H4 (cell line): ENCODE data around the gene DDA1. TPM values are rescaled to one million over a fixed set of nuclear protein-coding genes. Genes with fewer than 3 reads are reported as not detected.
"Not testable (repeated sequence)": the region's sequence is repeated elsewhere in the genome, so short reads cannot be mapped to it uniquely, and the experiment has no call there.

Source experiments
- DNase-seq: peaks from one replicate; pipeline ENCODE4 v3.0.0-alpha.2; 2015; ENCODE audit warnings: low spot score
- total RNA-seq: library from RNA; depleted of rRNA; stranded (reverse); fragments of >200 nt; shearing (Covaris generic); gene quantifications from 2 replicates; pipeline ENCODE4 v1.2.3, GENCODE V29; 2014; rRNA removed

The DDA1 gene
- total RNA-seq, 1 experiment from 2014 or later = 34.3 TPM

GRCh38 chr19:17346109-17346671 lies 36.8 kb downstream of the DDA1 start:
- DNase-seq = peak; percentile 64

GRCh38 chr19:17347361-17347760 lies 38.0 kb downstream of the DDA1 start:
- DNase-seq = no peak

- DNase-seq = no peak
These were observed 38.5 kb downstream of the DDA1 start for GRCh38 chr19:17347877-17348276.

- DNase-seq = peak; percentile 95
These were observed 39.3 kb downstream of the DDA1 start for GRCh38 chr19:17348700-17349099.

GRCh38 chr19:17351815-17352435 lies 42.6 kb downstream of the DDA1 start:
- no peak for DNase-seq

- no peak for DNase-seq
These were observed 43.4 kb downstream of the DDA1 start for GRCh38 chr19:17352608-17353280.

- DNase-seq = no peak
These were observed 44.0 kb downstream of the DDA1 start for GRCh38 chr19:17353386-17353785.

GRCh38 chr19:17357078-17357666 lies 47.8 kb downstream of the DDA1 start:
- no peak for DNase-seq

GRCh38 chr19:17357724-17358123 lies 48.4 kb downstream of the DDA1 start:
- DNase-seq = no peak

GRCh38 chr19:17358395-17358794 lies 49.0 kb downstream of the DDA1 start:
- DNase-seq = peak; percentile 51

GRCh38 chr19:17359905-17360800 lies 50.8 kb downstream of the DDA1 start:
- no peak for DNase-seq

GRCh38 chr19:17363852-17364605 lies 54.7 kb downstream of the DDA1 start:
- DNase-seq = not testable (repeated sequence)

- no peak for DNase-seq
These were observed 56.0 kb downstream of the DDA1 start for GRCh38 chr19:17365361-17365760.

- DNase-seq = no peak
These were observed 60.7 kb downstream of the DDA1 start for GRCh38 chr19:17370026-17370587.

Other genes with a start within 250 kb of the DDA1 start
- 10.6 and 22.8 TPM in 2 replicates for gene HAUS8, start 234.1 kb upstream of the DDA1 start, total RNA-seq
- gene MYO9B, start 233.8 kb upstream of the DDA1 start, total RNA-seq = 15.1 and 21.0 TPM in 2 replicates
- gene USE1, start 94.2 kb upstream of the DDA1 start, total RNA-seq = 43.2 and 43.4 TPM in 2 replicates
- 6.8 and 8.8 TPM in 2 replicates for gene OCEL1, start 83.3 kb upstream of the DDA1 start, total RNA-seq
- 24.8 and 38.6 TPM in 2 replicates for gene NR2F6, start 63.6 kb upstream of the DDA1 start, total RNA-seq
- gene USHBP1, start 44.8 kb upstream of the DDA1 start, total RNA-seq = not detected in 2 replicates
- 154 and 167 TPM in 2 replicates for gene BABAM1, start 42.1 kb upstream of the DDA1 start, total RNA-seq
- gene ANKLE1, start 27.7 kb upstream of the DDA1 start, total RNA-seq = 0.06 TPM in 1 of 2 replicates, not detected in the other
- gene ABHD8, start 6.1 kb upstream of the DDA1 start, total RNA-seq = 3.5 and 7.5 TPM in 2 replicates
- 48.0 and 76.2 TPM in 2 replicates for gene MRPL34, start 3.7 kb upstream of the DDA1 start, total RNA-seq
- 1.4 and 3.2 TPM in 2 replicates for gene ANO8, start 25.3 kb downstream of the DDA1 start, total RNA-seq
- 10.2 and 21.7 TPM in 2 replicates for gene GTPBP3, start 28.0 kb downstream of the DDA1 start, total RNA-seq
- not detected in 2 replicates for gene PLVAP, start 67.8 kb downstream of the DDA1 start, total RNA-seq
- gene CCDC194, start 84.6 kb downstream of the DDA1 start, total RNA-seq = not detected in 2 replicates
- gene BST2, start 96.1 kb downstream of the DDA1 start, total RNA-seq = 273 and 396 TPM in 2 replicates
- gene MVB12A, start 110.5 kb downstream of the DDA1 start, total RNA-seq = 155 and 216 TPM in 2 replicates
- gene TMEM221, start 139.1 kb downstream of the DDA1 start, total RNA-seq = 0.27 and 1.1 TPM in 2 replicates
- gene NXNL1, start 151.4 kb downstream of the DDA1 start, total RNA-seq = not detected in 2 replicates
- 3.6 and 4.8 TPM in 2 replicates for gene SLC27A1, start 161.0 kb downstream of the DDA1 start, total RNA-seq
- gene PGLS, start 202.1 kb downstream of the DDA1 start, total RNA-seq = 80.9 and 96.4 TPM in 2 replicates
- 89.9 and 95.2 TPM in 2 replicates for gene COLGALT1, start 246.1 kb downstream of the DDA1 start, total RNA-seq